Measurements from ENCODE around the gene ITPRIP.

ITPRIP gene

GRCh38 chr10:104274762-104275721 lies 63.2 kb downstream of the ITPRIP start:
- peak; percentile 60 for DNase-seq

DNA sequence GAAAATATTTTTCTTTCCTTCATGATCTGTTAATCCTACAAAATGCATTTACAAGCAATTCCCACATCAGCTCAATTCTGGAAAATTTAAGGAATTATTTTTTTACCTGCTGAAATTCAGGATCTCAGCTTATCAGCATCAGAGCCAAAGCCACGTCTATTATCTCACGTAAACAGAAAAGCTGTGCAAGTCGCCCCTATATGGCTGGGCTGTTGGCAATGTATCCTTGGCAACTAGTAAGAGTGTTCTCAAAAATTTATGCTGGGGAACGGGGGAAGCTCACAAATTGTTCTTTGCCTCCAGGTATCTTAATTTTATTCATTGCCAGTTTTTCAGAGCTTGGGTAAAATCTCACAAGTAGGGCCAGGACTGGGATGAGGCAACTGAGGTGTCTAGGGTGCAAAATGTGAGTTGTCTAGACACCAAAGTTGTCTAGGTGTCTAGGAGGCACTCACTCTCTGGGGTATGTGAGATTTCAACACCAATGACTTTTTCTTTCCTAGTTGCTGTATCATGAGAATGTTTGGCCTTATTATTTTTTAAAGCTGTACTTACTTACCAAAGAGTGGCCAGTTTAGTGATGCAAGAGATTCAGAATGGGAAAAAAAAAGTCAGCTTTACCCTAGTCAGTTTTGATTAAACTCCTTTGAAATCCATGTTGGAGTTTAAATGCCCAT lies 64.2 kb downstream of the ITPRIP start:
- peak; percentile 65 for DNase-seq

DNA sequence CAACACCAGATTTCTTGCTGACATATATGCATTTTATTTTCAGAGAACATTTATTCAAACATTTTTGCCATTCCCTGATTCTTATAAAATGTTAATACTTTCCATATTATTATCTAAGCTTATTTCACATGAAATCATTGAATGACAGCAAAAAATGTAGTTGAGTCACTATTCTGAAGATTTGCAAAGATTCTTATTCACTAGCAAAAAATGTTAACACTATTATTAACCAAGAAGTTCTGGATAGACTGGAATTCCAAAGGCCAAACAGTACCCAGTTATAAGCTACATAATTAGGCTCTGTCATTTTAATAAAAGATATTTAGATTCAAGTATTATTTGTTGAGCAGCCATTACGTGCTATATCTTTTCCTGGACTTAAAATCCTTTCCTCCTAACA lies 65.0 kb downstream of the ITPRIP start:
- DNase-seq = no peak

DNA sequence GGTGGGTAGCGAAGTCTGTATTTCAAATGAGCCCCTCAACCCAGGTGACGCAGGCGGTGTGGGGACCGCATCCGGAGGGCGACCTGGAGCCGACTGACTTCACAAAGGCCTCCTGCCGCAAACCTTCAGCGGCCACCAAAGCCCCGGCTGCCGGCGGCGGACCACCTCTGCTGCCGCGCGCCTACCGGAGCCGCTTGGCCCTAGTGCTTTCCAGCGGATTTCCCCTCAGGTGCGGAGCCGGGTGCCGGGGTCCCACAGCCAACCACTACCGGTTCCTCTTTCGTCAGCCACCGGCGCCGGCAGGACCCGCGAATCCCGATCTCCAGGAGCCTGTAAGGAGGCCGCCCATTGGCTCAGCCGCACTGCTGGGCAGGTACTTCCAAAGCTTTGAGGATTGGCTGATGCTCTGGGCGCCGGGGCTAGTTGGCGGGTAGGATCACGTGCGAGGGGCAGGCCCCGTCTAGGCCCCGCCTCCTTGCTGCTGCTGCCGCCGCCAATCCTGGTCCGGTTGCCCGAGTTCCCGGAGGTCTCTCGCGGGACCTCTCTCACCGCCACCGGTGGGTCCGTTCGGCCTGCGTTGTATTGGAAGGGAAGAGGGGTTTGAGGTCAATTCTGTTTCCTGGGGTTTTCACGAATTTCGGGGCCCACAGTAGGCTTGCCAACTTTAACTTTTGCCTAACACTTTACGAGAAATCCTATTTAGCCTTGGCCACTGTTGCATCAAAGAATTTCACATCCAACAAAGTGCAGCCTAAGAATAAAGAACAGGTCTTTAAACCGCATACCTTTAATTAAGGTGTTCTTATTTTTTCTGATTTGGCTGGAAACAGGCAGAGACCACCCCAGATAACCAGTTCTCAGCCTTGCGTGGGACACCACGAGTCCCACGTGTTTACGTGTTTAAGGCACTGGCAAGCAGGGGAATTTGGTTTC lies 69.3 kb downstream of the ITPRIP start, which contains the start of gene GSTO2:
TSS of gene GSTO2 (plus strand) at position 472 of the 933 bp plus-strand sequence. CDS start 5,732 bp downstream, outside the sequence.
- DNase-seq = peak; percentile 99

DNA sequence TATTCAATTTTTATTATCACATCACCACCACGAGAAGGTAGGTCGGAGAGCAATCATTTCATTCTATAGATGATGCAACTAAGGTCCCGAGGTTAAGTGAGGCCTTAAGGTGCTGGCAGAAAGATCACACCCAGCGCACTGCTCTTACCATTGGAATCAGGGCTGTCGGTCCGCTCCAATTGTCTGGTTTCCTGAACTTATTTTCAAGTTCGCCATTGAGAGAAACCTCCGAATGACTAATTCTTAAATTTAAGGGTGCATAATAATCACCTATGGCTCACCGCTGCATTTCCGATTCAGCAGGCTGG lies 69.9 kb downstream of the ITPRIP start:
- DNase-seq = peak; percentile 52

DNA sequence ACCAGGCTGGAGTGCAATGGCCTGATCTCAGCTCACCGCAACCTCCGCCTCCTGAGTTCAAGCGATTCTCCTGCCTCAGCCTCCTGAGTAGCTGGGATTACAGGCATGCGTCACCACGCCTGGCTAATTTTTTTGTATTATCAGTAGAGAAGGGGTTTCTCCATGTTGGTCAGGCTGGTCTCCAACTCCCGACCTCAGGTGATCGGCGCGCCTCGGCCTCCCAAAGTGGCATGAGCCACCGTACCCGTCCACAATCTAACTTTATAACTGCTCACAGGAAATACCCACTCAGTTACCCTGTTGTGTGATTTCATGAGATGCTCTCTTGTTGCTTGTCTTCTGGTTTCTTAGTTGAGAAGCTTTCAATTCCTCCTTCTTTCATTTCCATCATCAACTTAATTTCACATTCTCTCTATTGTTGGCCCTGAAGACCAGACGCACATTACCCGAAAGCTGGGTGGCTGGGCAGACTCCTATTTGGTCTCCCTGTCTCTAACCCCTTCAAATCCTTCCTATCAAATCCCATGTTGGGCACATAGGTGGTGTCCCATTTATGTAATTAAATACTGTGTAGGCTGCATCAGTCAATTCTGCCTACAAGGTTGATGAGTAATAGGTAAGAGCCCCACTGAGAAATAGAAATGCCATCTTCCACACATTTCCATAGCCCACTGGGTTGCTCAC lies 70.4 kb downstream of the ITPRIP start:
- no peak for DNase-seq

DNA sequence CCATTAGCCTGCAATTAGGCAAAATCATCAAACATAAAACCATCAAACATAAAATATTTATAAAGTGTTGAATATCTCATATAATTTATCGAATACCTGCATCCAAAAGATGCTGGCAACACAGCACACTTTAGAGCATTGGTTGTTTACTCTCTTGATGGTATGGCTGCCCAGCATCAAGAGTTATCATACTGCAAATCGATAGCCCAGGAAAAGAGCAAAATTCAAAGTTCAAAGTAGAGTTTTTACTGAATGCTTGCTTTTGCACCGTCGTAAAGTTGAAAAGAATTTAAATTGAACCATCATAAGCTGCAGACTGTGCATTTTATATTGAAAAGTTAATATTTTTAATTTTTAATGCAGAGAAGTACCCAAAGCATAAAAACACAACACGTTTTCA lies 73.5 kb downstream of the ITPRIP start:
- DNase-seq = no peak

GRCh38 chr10:104262055-104262454 lies 76.2 kb downstream of the ITPRIP start:
- DNase-seq = peak; percentile 64

DNA sequence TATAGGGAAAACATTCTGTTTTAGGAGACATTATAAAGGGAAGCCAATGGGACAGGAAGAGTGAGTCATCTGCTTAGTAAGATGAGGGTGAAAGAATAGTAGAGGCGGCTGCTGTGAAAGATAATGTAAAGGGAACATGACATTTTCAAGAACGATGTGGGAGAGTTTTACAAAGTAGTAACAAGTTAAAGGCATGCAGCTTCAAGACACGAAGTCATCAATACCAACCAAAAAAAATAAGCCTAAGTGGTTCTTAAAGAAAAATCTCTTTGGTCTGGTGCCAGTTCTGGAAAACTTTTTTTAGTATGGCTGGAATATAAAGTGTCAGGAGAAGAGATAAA lies 77.5 kb downstream of the ITPRIP start:
- peak; percentile 77 for DNase-seq

DNA sequence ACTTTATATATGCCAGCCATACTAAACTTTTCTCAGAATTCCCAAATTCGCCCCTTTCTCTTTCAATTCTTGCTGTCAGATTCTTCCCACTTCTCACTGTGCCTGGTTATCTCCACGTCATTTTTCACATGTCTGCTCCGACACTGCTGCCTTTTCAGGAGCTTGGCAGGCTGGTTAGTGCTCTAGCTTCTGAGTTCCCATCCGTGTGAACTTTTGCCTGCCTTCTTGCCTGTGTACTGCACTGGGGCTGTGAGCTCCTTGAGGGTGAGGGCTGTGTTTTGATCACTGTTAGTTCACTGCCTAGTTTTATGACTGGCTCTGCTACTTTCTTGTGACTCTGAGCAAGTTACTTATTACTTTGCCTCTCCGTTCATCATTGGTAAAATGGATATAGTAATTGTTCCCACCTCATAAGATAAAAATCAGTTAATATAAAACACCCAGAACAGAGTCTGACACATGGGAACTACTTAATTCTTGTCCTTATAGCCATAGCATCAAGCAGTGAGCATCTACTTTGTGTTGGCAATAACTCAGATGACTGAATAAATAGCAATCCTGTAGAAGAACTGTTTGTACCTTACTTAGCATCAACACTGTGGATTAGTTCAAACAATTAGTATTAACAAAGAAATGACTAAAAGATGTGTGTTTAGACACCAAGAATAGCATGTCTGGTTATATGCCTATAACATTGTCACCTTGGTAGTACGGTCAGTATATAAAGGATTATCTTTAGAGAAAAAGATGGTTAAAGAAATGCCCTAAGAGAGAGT lies 78.1 kb downstream of the ITPRIP start:
- no peak for DNase-seq

All from hematopoietic multipotent progenitor cell treated with erythropoietin and hydrocortisone succinate and interleukin-3 and kit ligand, for 8 days (in vitro differentiated cells).